Neural cell (in vitro differentiated cells): Measurements from ENCODE around the gene ITGAD. TPM values are rescaled to one million over a fixed set of nuclear protein-coding genes. Genes with fewer than 3 reads are reported as not detected.

Source experiments
- H2AFZ ChIP-seq: fragments of 200-600, 300-800 bp; sonication (generic), shearing (Covaris generic); 2 replicates; pipeline ENCODE4 v1.6.0; 2014; ENCODE audit warnings: low read depth, mild to moderate bottlenecking, antibody characterized with exemption, low read length, moderate library complexity
- H3F3A ChIP-seq: fragments of 200-600 bp; shearing (Covaris generic); 2 replicates; pipeline ENCODE4 v1.6.1; 2016; ENCODE audit warnings: mild to moderate bottlenecking, moderate library complexity, mixed read lengths, antibody characterized with exemption, low read length; ENCODE audit not compliant: insufficient read depth, poor library complexity, severe bottlenecking
- H3K27ac ChIP-seq: fragments of 200-600, 300-800 bp; sonication (generic), shearing (Covaris generic); 2 replicates; pipeline ENCODE4 v1.5.1; 2014; ENCODE audit warnings: mild to moderate bottlenecking, low read length, moderate library complexity
- H3K27me3 ChIP-seq: fragments of 300-800, 200-600 bp; sonication (generic), shearing (Covaris generic); 2 replicates; pipeline ENCODE4 v1.6.0; 2014; ENCODE audit warnings: mild to moderate bottlenecking, low read depth, low read length, moderate library complexity; ENCODE audit not compliant: insufficient read depth
- H3K36me3 ChIP-seq: fragments of 300-800, 200-600 bp; sonication (generic), shearing (Covaris generic); 2 replicates; pipeline ENCODE4 v1.5.1; 2014; ENCODE audit warnings: mild to moderate bottlenecking, antibody characterized with exemption, low read length, moderate library complexity; ENCODE audit not compliant: insufficient read depth
- H3K4me2 ChIP-seq: fragments of 300-800, 200-600 bp; sonication (generic), shearing (Covaris generic); 2 replicates; pipeline ENCODE4 v1.6.0; 2014; ENCODE audit warnings: mild to moderate bottlenecking, low read length
- H3K4me3 ChIP-seq: fragments of 300-800, 200-600 bp; sonication (generic), shearing (Covaris generic); 2 replicates; pipeline ENCODE4 v1.5.1; 2014; ENCODE audit warnings: mild to moderate bottlenecking, low read length, moderate library complexity
- H3K79me2 ChIP-seq: fragments of 200-600 bp; shearing (Covaris generic); replicated peaks from 2 replicates; pipeline ENCODE4 v1.6.0; 2014; ENCODE audit warnings: mild to moderate bottlenecking, low read length, moderate library complexity; ENCODE audit not compliant: insufficient read depth
- H3K9ac ChIP-seq: fragments of 300-800, 200-600 bp; sonication (generic), shearing (Covaris generic); 2 replicates; pipeline ENCODE4 v1.6.1; 2016; ENCODE audit warnings: mild to moderate bottlenecking, low read length, mixed read lengths
- H3K9me2 ChIP-seq: fragments of 200-600 bp; shearing (Covaris generic); 2 replicates; pipeline ENCODE4 v1.6.1; 2016; ENCODE audit warnings: mild to moderate bottlenecking, low read length, mixed read lengths; ENCODE audit not compliant: insufficient read depth
- H3K9me3 ChIP-seq: fragments of 200-600, 300-800 bp; sonication (generic), shearing (Covaris generic); 2 replicates; pipeline ENCODE4 v1.6.1; 2016; ENCODE audit warnings: mild to moderate bottlenecking, mixed run types, low read length, moderate library complexity, mixed read lengths
- H4K20me1 ChIP-seq: fragments of 200-600 bp; shearing (Covaris generic); 2 replicates; pipeline ENCODE4 v1.6.1; 2016; ENCODE audit warnings: mild to moderate bottlenecking, mixed run types; ENCODE audit not compliant: insufficient read depth
- CTCF ChIP-seq: fragments of 450-650 bp; IDR thresholded peaks from 2 replicates; pipeline ENCODE4 v1.5.1; 2014; ENCODE audit warnings: antibody characterized with exemption, mild to moderate bottlenecking, moderate library complexity; ENCODE audit not compliant: poor library complexity, severe bottlenecking
- EP300 ChIP-seq: fragments of 450-650 bp; conservative IDR thresholded peaks from 2 replicates; pipeline ENCODE4 v1.6.1; 2014; ENCODE audit warnings: antibody characterized with exemption, mild to moderate bottlenecking, moderate library complexity; ENCODE audit not compliant: poor library complexity, severe bottlenecking
- EZH2 ChIP-seq: fragments of 200-600, 300-800 bp; shearing (Covaris generic), sonication (generic); IDR thresholded peaks from 2 replicates; pipeline ENCODE4 v1.6.1; 2014; ENCODE audit warnings: antibody characterized with exemption, low read length, borderline replicate concordance, mild to moderate bottlenecking; ENCODE audit not compliant: insufficient read depth, poor library complexity, severe bottlenecking
- MXI1 ChIP-seq: fragments of 450-650 bp; conservative IDR thresholded peaks from 2 replicates; pipeline ENCODE4 v1.6.1; 2014; ENCODE audit warnings: antibody characterized with exemption, mild to moderate bottlenecking; ENCODE audit not compliant: poor library complexity, severe bottlenecking
- POLR2AphosphoS5 ChIP-seq: IDR thresholded peaks from 2 replicates; pipeline ENCODE4 v1.6.1; 2012
- RAD21 ChIP-seq: fragments of 450-650 bp; conservative IDR thresholded peaks from 2 replicates; pipeline ENCODE4 v1.6.1; 2014; ENCODE audit warnings: antibody characterized with exemption, mild to moderate bottlenecking, moderate library complexity
- REST ChIP-seq: IDR thresholded peaks from 2 replicates; pipeline ENCODE4 v1.6.1; 2012; ENCODE audit warnings: borderline replicate concordance
- SMC3 ChIP-seq: fragments of 450-650 bp; conservative IDR thresholded peaks from 2 replicates; pipeline ENCODE4 v1.6.1; 2014; ENCODE audit warnings: antibody characterized with exemption, mild to moderate bottlenecking, moderate library complexity; ENCODE audit not compliant: poor library complexity
- TAF1 ChIP-seq: IDR thresholded peaks from 2 replicates; pipeline ENCODE4 v1.6.1; 2012; ENCODE audit warnings: low read depth
- polyA plus RNA-seq: library from polyadenylated mRNA; depleted of rRNA; stranded (reverse); fragments of >200 nt; gene quantifications from 2 replicates; pipeline ENCODE4 v1.2.3, GENCODE V29; 2014

The ITGAD gene
- polyA plus RNA-seq, 1 donor from 2014 or later = not detected

DNA sequence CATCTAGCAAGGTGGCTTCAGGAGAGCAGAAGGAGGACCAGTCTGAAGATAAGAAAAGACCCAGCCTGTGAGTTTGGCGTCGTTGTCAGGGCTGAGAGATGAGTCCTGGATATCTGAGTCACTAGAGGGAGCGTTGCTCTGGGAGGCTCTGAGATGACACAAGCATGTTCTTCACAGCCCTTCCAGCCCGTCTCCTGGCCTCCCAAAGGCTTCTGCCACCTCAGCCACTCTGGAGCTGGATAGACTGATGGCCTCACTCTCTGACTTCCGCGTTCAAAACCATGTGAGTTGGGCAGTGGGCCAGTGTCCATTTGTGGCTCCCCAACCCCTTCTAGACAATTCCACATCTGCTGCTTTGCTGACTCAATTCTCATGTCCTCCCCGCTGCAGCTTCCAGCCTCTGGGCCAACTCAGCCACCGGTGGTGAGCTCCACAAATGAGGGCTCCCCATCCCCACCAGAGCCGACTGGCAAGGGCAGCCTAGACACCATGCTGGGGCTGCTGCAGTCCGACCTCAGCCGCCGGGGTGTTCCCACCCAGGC is 81.1 kb downstream of the ITGAD start:
- Histone ChIP-seq H3K79me2 (no peaks in the 10 kb centered on the region), H3K9ac (no peak overlapping the region), H3K4me2 (no peak overlapping the region), H3K27me3 (peaks cover 79% of the 10 kb centered on the region), H3F3A (no peaks in the 10 kb centered on the region), H3K36me3 (no peaks in the 10 kb centered on the region), H4K20me1 (no peaks in the 10 kb centered on the region), H3K9me3 (no peaks in the 10 kb centered on the region), H3K9me2 (no peaks in the 10 kb centered on the region), H3K27ac (no peak overlapping the region), H2AFZ (no peak overlapping the region), H3K4me3 (no peak overlapping the region)
- TF ChIP-seq EZH2 = no peak
- no peak for TF ChIP-seq TAF1
- TF ChIP-seq REST = no peak
- TF ChIP-seq SMC3 = no peak
- no peak for TF ChIP-seq CTCF
- no peak for TF ChIP-seq RAD21
- no peak for TF ChIP-seq POLR2AphosphoS5
- no peak for TF ChIP-seq MXI1
- TF ChIP-seq EP300 = no peak

DNA sequence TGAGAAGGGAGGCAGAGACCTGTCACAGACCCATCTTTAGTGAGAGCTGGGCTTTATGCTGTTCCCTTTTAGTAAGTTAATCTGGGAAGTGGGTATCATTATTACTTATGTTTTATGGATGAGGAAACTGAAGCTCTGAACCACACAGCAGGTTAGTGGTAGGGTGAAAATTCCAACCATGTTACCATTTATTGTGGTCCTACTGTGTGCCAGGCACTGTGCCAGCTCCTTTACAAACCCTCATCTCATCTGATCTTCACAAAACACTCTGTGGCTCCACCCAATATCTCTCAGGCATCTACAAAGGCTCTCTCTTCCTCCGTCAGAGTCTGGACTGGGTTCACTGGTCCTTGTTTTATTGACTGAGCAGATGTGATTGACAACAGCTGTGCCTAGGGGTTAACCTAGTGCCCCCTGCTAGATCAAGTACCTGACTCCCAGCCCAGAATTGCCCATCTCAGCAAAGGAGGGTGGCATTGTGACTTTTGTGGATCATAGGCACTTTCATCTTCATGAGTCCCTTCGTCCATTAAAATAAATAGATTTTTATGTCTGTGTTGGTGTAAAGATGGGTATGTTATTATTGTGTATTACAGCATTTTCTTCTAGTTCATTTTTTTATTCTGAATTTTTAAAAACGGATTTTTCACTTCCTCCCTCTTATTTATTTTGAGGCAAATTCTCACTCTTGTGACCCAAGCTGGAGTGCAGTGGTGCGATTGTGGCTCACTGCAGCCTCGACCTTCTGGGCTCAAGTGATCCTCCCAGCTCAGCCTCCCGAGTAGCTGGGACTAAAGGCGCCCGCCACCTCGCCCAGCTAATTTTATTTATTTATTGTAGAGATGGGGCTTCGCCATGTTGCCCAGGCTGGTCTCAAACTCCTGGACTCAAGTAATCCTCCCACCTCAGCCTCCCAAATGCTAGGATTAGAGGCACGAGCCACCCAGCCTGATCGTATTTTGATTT is 81.9 kb downstream of the ITGAD start:
- Histone ChIP-seq H4K20me1 (no peaks in the 10 kb centered on the region), H2AFZ (no peak overlapping the region), H3K9ac (no peak overlapping the region), H3K27ac (no peak overlapping the region), H3K4me3 (no peak overlapping the region), H3K9me3 (no peaks in the 10 kb centered on the region), H3K79me2 (no peaks in the 10 kb centered on the region), H3K9me2 (no peaks in the 10 kb centered on the region), H3F3A (no peaks in the 10 kb centered on the region), H3K36me3 (no peaks in the 10 kb centered on the region), H3K4me2 (no peak overlapping the region), H3K27me3 (peaks cover 86% of the 10 kb centered on the region)
- no peak for TF ChIP-seq CTCF
- TF ChIP-seq RAD21 = no peak
- TF ChIP-seq EZH2 = no peak
- no peak for TF ChIP-seq REST
- TF ChIP-seq MXI1 = no peak
- TF ChIP-seq TAF1 = no peak
- no peak for TF ChIP-seq EP300
- TF ChIP-seq POLR2AphosphoS5 = no peak
- no peak for TF ChIP-seq SMC3
